Thoracic aorta (tissue), 2 donors: Measurements from ENCODE around the gene SRCAP. TPM values are rescaled to one million over a fixed set of nuclear protein-coding genes. Genes with fewer than 3 reads are reported as not detected.

Source experiments
- ATAC-seq: fragments of 150-250 bp; one replicate; pipeline ENCODE4 v1.8.0; 2017; ENCODE audit warnings: low read depth; ENCODE audit not compliant: insufficient number of reproducible peaks, low FRiP score
- DNase-seq: peaks from one replicate; pipeline ENCODE4 v3.0.0-alpha.2; 2020; ENCODE audit warnings: low spot score
- H3K27ac ChIP-seq, 2 donors: fragments of 200-600 bp; sonication (generic); 1 replicate in 1 of 2; 2 replicates in 1 of 2; pipeline ENCODE4 v1.5.1; 2016; ENCODE audit warnings: mild to moderate bottlenecking in 2 of 2, moderate library complexity in 2 of 2
- H3K27me3 ChIP-seq: fragments of 200-600 bp; sonication (generic); replicated peaks from 2 replicates; pipeline ENCODE4 v1.6.0; 2016; ENCODE audit warnings: mild to moderate bottlenecking; ENCODE audit not compliant: insufficient read depth
- H3K36me3 ChIP-seq: fragments of 200-600 bp; sonication (generic); one replicate; pipeline ENCODE4 v1.5.1; 2016
- H3K4me1 ChIP-seq, 2 donors: fragments of 200-600 bp; sonication (generic); 1 replicate in 1 of 2; 2 replicates in 1 of 2; pipeline versions ENCODE4 v1.5.1 to v1.6.0; 2016; ENCODE audit warnings: low read depth in 2 of 2, mild to moderate bottlenecking in 1 of 2; ENCODE audit not compliant: control insufficient read depth in 1 of 2
- H3K4me3 ChIP-seq: fragments of 200-600 bp; sonication (generic); 2 replicates; pipeline ENCODE4 v1.5.1; 2016; ENCODE audit warnings: mild to moderate bottlenecking
- H3K9me3 ChIP-seq: fragments of 200-600 bp; sonication (generic); 2 replicates; pipeline ENCODE4 v1.5.1; 2016
- total RNA-seq, 2 donors: library from RNA; depleted of rRNA; stranded (reverse); fragments of >200 nt; gene quantifications; one replicate each; pipeline versions ENCODE4 v1.1.0 to v1.2.3, GENCODE V29; 2016
- TF ChIP-seq, protein P1 (sequence below): fragments of 200-600 bp; sonication (generic); IDR thresholded peaks from one replicate; pipeline ENCODE4 v1.5.1; 2019; ENCODE audit warnings: antibody characterized with exemption

The SRCAP gene
- total RNA-seq, 2 donors from 2014 or later: 39.9 to 86.1 TPM

DNA sequence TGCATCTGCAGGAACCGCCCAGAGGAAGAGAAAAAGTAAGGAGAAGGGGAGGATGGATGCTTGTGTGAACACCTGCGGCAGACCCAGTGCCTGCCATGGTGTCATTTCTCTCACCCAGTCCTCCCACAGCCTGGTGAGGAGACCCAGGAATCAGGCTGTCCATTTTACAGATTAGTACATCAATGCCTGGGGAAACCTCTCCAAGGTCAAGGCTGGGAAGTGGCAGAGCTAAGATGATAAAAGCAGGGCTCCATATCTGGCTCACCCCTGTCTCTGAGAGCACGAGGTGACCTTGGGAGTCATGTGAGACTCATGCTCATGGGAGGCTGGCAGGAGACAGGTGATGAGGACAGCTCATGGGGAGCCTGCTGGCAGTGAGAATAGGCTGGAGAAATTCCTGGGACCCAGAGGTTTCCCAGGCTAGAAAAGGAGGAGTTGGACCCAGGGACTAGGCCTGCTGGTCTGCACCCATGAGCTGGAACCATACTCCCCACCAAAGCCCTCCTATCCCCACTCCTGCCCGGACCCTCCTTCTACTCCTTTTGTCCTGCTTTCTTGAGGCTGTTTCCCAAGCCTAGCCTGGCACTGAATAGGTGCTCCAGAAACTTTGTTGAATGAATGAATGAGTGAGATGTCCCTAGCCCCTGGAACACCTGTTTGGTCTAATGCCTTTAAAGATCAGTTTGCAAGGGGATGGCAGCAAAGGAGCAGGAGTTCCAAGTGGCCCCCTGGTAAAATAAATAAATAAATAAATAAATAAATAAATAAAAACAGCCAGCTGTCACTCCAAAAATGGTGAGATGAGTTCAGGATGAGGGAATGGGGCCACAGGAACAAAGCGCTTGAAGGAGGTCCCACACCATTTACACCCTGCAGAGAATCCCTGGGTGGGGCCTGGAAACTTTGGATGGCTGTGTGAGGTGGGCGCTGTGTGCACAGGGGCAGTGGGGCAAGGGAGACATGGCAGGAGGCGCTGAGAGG is 86.4 kb downstream of the SRCAP start:
- Histone ChIP-seq H3K27ac (peak overlapping the region in 1 of 2 donors; percentile 84), H3K4me3 (peak overlapping the region; percentile 100), H3K27me3 (no peaks in the 10 kb centered on the region), H3K9me3 (no peaks in the 10 kb centered on the region), H3K36me3 (peaks cover 23% of the 10 kb centered on the region), H3K4me1 (peaks cover 10 to 28% of the 10 kb centered on the region in 2 donors)
- DNase-seq (no peak), ATAC-seq (no peak)
- TF ChIP-seq, protein P1, sequence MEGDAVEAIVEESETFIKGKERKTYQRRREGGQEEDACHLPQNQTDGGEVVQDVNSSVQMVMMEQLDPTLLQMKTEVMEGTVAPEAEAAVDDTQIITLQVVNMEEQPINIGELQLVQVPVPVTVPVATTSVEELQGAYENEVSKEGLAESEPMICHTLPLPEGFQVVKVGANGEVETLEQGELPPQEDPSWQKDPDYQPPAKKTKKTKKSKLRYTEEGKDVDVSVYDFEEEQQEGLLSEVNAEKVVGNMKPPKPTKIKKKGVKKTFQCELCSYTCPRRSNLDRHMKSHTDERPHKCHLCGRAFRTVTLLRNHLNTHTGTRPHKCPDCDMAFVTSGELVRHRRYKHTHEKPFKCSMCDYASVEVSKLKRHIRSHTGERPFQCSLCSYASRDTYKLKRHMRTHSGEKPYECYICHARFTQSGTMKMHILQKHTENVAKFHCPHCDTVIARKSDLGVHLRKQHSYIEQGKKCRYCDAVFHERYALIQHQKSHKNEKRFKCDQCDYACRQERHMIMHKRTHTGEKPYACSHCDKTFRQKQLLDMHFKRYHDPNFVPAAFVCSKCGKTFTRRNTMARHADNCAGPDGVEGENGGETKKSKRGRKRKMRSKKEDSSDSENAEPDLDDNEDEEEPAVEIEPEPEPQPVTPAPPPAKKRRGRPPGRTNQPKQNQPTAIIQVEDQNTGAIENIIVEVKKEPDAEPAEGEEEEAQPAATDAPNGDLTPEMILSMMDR: no peak

DNA sequence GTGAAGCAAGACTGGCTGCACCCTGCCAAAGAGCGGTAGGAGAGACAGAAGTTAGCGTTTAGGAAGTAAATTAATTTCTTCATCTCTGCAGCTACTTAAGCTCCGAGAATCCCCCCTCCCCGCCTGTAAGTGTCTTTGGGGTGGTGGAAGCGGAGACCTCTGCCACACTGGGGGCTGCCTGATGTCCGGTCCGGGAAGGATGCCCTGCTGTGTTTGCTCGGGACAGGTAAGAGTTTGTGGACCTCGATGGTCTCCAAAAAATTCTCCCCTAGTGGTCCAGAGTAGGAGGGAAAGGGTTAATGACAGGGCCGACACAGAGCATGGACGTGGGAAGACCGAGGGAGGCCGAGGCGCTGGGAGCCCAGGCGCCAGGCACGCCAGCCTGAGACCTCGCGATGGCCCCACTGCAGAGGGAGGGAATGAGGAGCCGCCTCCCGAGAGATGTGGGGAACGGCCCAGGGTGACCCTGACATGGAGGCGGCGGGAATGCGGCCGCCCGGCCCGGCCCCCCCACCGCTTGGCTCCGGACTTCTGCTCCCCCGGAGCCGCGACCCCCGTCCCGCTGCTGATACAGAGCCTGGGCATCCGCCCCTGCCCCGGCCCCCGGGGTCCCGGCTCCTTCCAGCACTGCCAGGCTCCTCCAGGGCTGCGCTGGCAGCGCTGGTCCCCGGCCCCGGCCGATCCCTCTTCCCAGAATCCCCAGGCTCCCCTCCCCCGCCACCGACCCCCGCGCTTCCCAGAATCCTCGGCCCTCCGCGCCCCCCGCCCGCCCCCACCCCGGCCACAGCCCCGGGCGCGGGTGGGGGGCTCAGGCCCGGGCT is 87.4 kb downstream of the SRCAP start:
- Histone ChIP-seq H3K4me1 (peaks cover 10 to 28% of the 10 kb centered on the region in 2 donors), H3K9me3 (no peaks in the 10 kb centered on the region), H3K27ac (peak overlapping the region; percentile 84 to 90), H3K4me3 (peak overlapping the region; percentile 100), H3K36me3 (peaks cover 23% of the 10 kb centered on the region), H3K27me3 (no peaks in the 10 kb centered on the region)
- ATAC-seq (peak; percentile 42), DNase-seq (no peak)
- TF ChIP-seq, protein P1: no peak

DNA sequence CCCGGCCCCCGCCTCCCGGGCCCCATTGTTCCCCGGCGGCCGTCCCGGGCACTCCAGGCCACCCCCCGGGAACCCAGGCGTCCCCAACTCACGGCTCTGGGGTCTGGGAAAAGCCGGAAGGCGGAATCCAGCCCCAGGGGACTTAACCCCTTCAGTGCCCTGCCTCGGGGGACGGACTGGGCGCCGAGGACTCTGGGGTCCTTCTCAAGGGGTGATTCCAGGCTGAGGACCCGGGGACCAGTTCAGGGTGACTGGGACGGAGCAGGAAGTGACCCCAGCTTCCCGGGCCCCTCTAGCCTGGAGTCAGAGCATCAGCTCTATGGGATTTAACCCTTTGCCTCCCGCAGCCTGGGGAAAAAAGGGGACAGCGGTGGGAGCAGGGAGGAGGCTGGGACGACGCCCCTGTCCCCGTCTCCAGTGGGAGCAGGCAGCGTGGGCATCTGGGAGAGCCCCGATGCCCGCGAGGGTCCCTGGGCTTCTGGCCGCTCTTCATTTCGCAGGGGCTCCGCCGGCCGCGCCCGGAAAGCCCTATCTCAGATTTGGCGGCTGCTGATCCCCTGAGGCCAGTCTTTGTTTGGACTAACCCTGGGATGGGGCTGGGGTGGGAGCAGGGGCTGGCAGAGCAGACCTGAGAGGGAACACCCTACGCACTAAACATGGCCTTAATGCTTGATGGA is 88.1 kb downstream of the SRCAP start, which contains the start of gene ZNF629:
ZNF629 (minus strand) TSS at position 270 of the 677 bp plus-strand sequence. CDS start 2,723 bp downstream, outside the sequence.
- Histone ChIP-seq H3K36me3 (peaks cover 17% of the 10 kb centered on the region), H3K4me3 (peak within 1 kb of the TSS; percentile 100), H3K4me1 (peaks cover 10 to 28% of the 10 kb centered on the region in 2 donors), H3K9me3 (no peaks in the 10 kb centered on the region), H3K27ac (peak within 1 kb of the TSS; percentile 84 to 90), H3K27me3 (no peaks in the 10 kb centered on the region)
- TF ChIP-seq, protein P1: no peak
- DNase-seq: peak; percentile 57
- peak; percentile 64 for ATAC-seq

DNA sequence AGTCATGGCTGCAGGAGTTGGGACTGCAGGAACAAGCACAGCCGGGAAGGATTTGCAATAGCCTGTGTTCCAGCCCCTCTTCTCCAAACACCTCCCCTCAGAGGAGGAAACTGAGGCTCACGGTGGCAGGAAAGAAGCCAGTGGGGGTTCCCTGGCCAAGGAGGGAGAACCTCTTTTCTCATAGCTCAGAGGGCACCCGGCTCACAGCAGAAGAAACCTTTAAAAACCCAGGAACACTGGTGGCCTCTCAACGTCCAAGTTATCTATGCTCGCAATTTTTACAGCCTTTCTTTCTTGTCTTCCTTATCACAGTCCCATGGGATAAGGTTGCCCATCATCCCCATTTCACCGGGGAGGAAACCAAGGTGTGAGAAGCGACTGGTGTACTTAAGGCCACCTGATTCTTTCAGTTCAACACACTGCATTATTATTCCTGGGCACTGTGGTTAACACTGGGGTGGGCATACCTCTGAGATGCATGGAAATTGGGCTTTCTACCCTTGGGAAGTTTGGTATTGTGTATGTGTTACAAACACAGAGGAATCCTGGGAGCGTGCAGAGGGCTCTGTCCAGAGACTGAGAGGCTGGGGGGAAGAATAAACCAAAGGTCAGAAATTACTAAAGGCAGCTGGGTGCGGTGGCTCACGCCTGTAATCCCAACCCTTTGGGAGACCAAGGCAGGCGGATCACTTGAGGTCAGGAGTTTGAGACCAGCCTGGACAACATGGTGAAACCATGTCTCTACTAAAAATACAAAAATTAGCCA is 88.8 kb downstream of the SRCAP start:
- no peaks in the 10 kb centered on the region for H3K9me3 ChIP-seq
- peaks cover 10% of the 10 kb centered on the region for H3K36me3 ChIP-seq
- H3K27ac ChIP-seq: peak overlapping the region; percentile 84 to 90
- no peaks in the 10 kb centered on the region for H3K27me3 ChIP-seq
- ATAC-seq: no peak
- TF ChIP-seq, protein P1: no peak
- DNase-seq: no peak
- H3K4me1 ChIP-seq: peaks cover 10 to 28% of the 10 kb centered on the region in 2 donors
- H3K4me3 ChIP-seq: peak overlapping the region; percentile 100

Other genes with a start within 250 kb of the SRCAP start
- gene ITGAL, start 226.4 kb upstream of the SRCAP start, total RNA-seq: 1 to 10 TPM; 3.2 to 5.4 TPM
- 10 to 100 TPM; 25.0 to 36.3 TPM for gene ZNF768, start 172.6 kb upstream of the SRCAP start, total RNA-seq
- 10 to 100 TPM; 16.8 to 18.3 TPM for gene ZNF747, start 164.3 kb upstream of the SRCAP start, total RNA-seq
- gene ZNF764, start 140.8 kb upstream of the SRCAP start, total RNA-seq: 1 to 10 TPM; 8.5 to 9.6 TPM
- gene ZNF688, start 127.5 kb upstream of the SRCAP start, total RNA-seq: 10 to 100 TPM in 1 of 2 donors, 1 to 10 TPM in 1; 9.2 to 24.2 TPM
- gene ZNF785, start 113.5 kb upstream of the SRCAP start, total RNA-seq: 10 to 100 TPM; 10.9 to 15.6 TPM
- gene ZNF689, start 88.8 kb upstream of the SRCAP start, total RNA-seq: 10 to 100 TPM in 1 of 2 donors, 1 to 10 TPM in 1; 7.4 to 17.0 TPM
- 10 to 100 TPM; 46.1 to 57.0 TPM for gene PRR14, start 48.2 kb upstream of the SRCAP start, total RNA-seq
- 100 to 1,000 TPM in 1 of 2 donors, 10 to 100 TPM in 1; 39.3 to 160 TPM for gene FBRS, start 40.7 kb upstream of the SRCAP start, total RNA-seq
- gene PHKG2, start 49.3 kb downstream of the SRCAP start, total RNA-seq: 10 to 100 TPM; 25.6 to 26.4 TPM
- 1 to 10 TPM in 1 of 2 donors, under 1 TPM in 1; 0.27 to 1.2 TPM for gene CFAP119, start 62.9 kb downstream of the SRCAP start, total RNA-seq
- 100 to 1,000 TPM; 109 to 112 TPM for gene RNF40, start 63.2 kb downstream of the SRCAP start, total RNA-seq
- 10 to 100 TPM; 10.7 to 18.8 TPM for gene ZNF629, start 88.0 kb downstream of the SRCAP start, total RNA-seq
- gene BCL7C, start 194.9 kb downstream of the SRCAP start, total RNA-seq: 10 to 100 TPM; 35.6 to 55.2 TPM
- gene CTF1, start 197.4 kb downstream of the SRCAP start, total RNA-seq: 1 to 10 TPM; 3.8 TPM
- gene FBXL19, start 224.4 kb downstream of the SRCAP start, total RNA-seq: 10 to 100 TPM; 14.5 to 18.7 TPM
- 10 to 100 TPM; 19.0 to 35.7 TPM for gene ORAI3, start 249.9 kb downstream of the SRCAP start, total RNA-seq